GM12878 (cell line): ENCODE results near the gene POGZ.

Experiments
- BCL3 ChIP-seq: IDR thresholded peaks from 2 replicates; pipeline ENCODE4 v1.6.1; 2011; ENCODE audit warnings: borderline replicate concordance, low read depth, mild to moderate bottlenecking, moderate library complexity, low read length; ENCODE audit not compliant: insufficient read depth, poor library complexity, severe bottlenecking
- BHLHE40 ChIP-seq, 2 experiments: fragments of 450-650 bp in 1 of 2; IDR thresholded peaks; 2 replicates each; pipeline ENCODE4 v1.6.1; 2011 to 2017; ENCODE audit warnings: low read depth in 2 of 2, borderline replicate concordance in 1 of 2, improper control_type of control experiment in 1 of 2, low read length in 1 of 2, mild to moderate bottlenecking in 1 of 2
- CHD4 ChIP-seq: fragments of 200-600 bp; sonication (generic); IDR thresholded peaks from 2 replicates; pipeline ENCODE4 v1.6.1; 2016; ENCODE audit warnings: mild to moderate bottlenecking
- CTCF ChIP-seq, 3 experiments: IDR thresholded peaks in 2 of 3; conservative IDR thresholded peaks in 1 of 3; 2 replicates each; pipeline ENCODE4 v1.5.1; 2011; ENCODE audit warnings: low read depth in 3 of 3, low read length in 3 of 3, mild to moderate bottlenecking in 3 of 3, control low read depth in 2 of 3, moderate library complexity in 2 of 3, inconsistent platforms in 1 of 3, mixed read lengths in 1 of 3; ENCODE audit not compliant: control insufficient read depth in 2 of 3, insufficient read depth in 1 of 3; ENCODE audit errors: extremely low read depth in 1 of 3
- FOXM1 ChIP-seq: IDR thresholded peaks from 2 replicates; pipeline ENCODE4 v1.6.1; 2012; ENCODE audit warnings: low read depth, mild to moderate bottlenecking, inconsistent platforms, low read length, moderate library complexity
- HDAC6 ChIP-seq: fragments of 200-600 bp; sonication (generic); IDR thresholded peaks from one replicate; pipeline ENCODE4 v1.8.0; 2017; ENCODE audit warnings: antibody characterized with exemption; ENCODE audit not compliant: unreplicated experiment
- KAT2A ChIP-seq: conservative IDR thresholded peaks from 2 replicates; pipeline ENCODE4 v1.6.1; 2011; ENCODE audit warnings: low read depth, low read length; ENCODE audit not compliant: control insufficient read depth
- MTA2 ChIP-seq: fragments of 450-650 bp; IDR thresholded peaks from 2 replicates; pipeline ENCODE4 v1.6.1; 2016; ENCODE audit warnings: low read depth, mild to moderate bottlenecking, moderate library complexity
- NR2F1 ChIP-seq: fragments of 450-650 bp; conservative IDR thresholded peaks from 2 replicates; pipeline ENCODE4 v1.6.1; 2017; ENCODE audit warnings: mild to moderate bottlenecking
- RCOR1 ChIP-seq: conservative IDR thresholded peaks from 2 replicates; pipeline ENCODE4 v1.6.1; 2012; ENCODE audit warnings: low read depth, low read length, improper control_type of control experiment
- STAT3 ChIP-seq: IDR thresholded peaks from 2 replicates; pipeline ENCODE4 v1.6.1; 2011; ENCODE audit warnings: low read depth, low read length, improper control_type of control experiment
- YY1 ChIP-seq: IDR thresholded peaks from 2 replicates; pipeline ENCODE4 v1.6.1; 2011; ENCODE audit warnings: low read depth, mild to moderate bottlenecking, low read length
- ZNF274 ChIP-seq: IDR thresholded peaks from one replicate; pipeline ENCODE4 v1.8.0; 2011; ENCODE audit not compliant: insufficient read length, insufficient read depth

- no peak for TF ChIP-seq CTCF (IDR thresholded peaks at IDR 0.05 in 2 of 3, conservative IDR thresholded peaks at IDR 0.05 in 1 of 3; ENCODE audit: control insufficient read depth in 2 of 3, extremely low read depth in 1 of 3, insufficient read depth in 1 of 3, low read depth in 3 of 3, low read length in 3 of 3)
- no peak for TF ChIP-seq NR2F1
- no peak for TF ChIP-seq YY1
- no peak for TF ChIP-seq STAT3
- TF ChIP-seq KAT2A: no peak
- no peak for TF ChIP-seq BCL3
- no peak for TF ChIP-seq RCOR1
- no peak for TF ChIP-seq HDAC6
- TF ChIP-seq ZNF274: no peak
- TF ChIP-seq MTA2: no peak
- no peak for TF ChIP-seq FOXM1
- no peak for TF ChIP-seq BHLHE40 (IDR thresholded peaks at IDR 0.05; ENCODE audit: borderline replicate concordance in 1 of 2, low read depth in 2 of 2, low read length in 1 of 2)
- no peak for TF ChIP-seq CHD4
Observed at GRCh38 chr1:151372058-151372934, 87.0 kb downstream of the POGZ start, which contains the start of gene SELENBP1.
